Measurements from ENCODE around the gene OLFM4. TPM values are rescaled to one million over a fixed set of nuclear protein-coding genes. Genes with fewer than 3 reads are reported as not detected.

Gene OLFM4
- total and polyA plus RNA-seq, 2 of the 8 experiments (the other 6 are each of a cell fraction or from before 2014, with no cell fraction given): not detected

GRCh38 chr13:53032849-53033248 lies 4.2 kb downstream of the OLFM4 start:
- no peak overlapping the region for H3K23ac ChIP-seq (ENCODE audit: insufficient read length)
- no peak overlapping the region for H2AK5ac ChIP-seq (ENCODE audit: low read depth, low read length)
- H3K4me2 ChIP-seq (ENCODE audit: insufficient read depth in 1 of 2, low read depth in 2 of 2, low read length in 2 of 2): no peak overlapping the region
- no peaks in the 10 kb centered on the region for H3K79me1 ChIP-seq (ENCODE audit: low read depth, low read length)
- H3K14ac ChIP-seq (ENCODE audit: insufficient read length): no peak overlapping the region
- no peak overlapping the region for H2BK120ac ChIP-seq (replicated peaks; ENCODE audit: low read depth, low read length)
- DNase-seq (ENCODE audit: low read depth in 1 of 2, low spot score in 2 of 2): no peak
- H4K20me1 ChIP-seq (replicated peaks in 1 of 2; ENCODE audit: control insufficient read depth in 1 of 2, insufficient read depth in 2 of 2, low read length in 2 of 2): no peaks in the 10 kb centered on the region
- no peak overlapping the region for H2BK15ac ChIP-seq (ENCODE audit: low read length)
- H3K27ac ChIP-seq (ENCODE audit: low read depth, low read length): no peak overlapping the region
- no peak overlapping the region for H2AFZ ChIP-seq (ENCODE audit: low read length)
- H4K91ac ChIP-seq (replicated peaks; ENCODE audit: insufficient read length, low read length): no peak overlapping the region
- H3K36me3 ChIP-seq (ENCODE audit: control insufficient read depth in 2 of 4, insufficient read depth in 4 of 4, low read length in 3 of 4): no peaks in the 10 kb centered on the region
- no peak overlapping the region for H3K56ac ChIP-seq (replicated peaks; ENCODE audit: insufficient read length, low read depth, low read length)
- ChIA-PET CTCF (ENCODE audit: partially characterized antibody) (interaction anchor here (0.9 to 2.6 kb wide), 5 partner anchors 9 to 186 kb away, joined by 3 to 6 read pairs (median 4); no protein-coding TSS in a partner anchor), POLR2A (ENCODE audit: partially characterized antibody) (no interaction called here)
- H3K18ac ChIP-seq (ENCODE audit: extremely low read depth, low read length): no peak overlapping the region
- H4K8ac ChIP-seq (ENCODE audit: extremely low read depth, insufficient read depth, low read length): no peak overlapping the region
- H3K9me3 ChIP-seq (ENCODE audit: insufficient read depth in 2 of 2, low read depth in 1 of 2, low read length in 1 of 2): no peaks in the 10 kb centered on the region
- peaks cover 0 to 2% (median 0%) of the 10 kb centered on the region in 4 experiments; a peak in 1 of 7 replicates for H3K27me3 ChIP-seq (replicated peaks in 1 of 4; ENCODE audit: control insufficient read depth in 3 of 4, extremely low read depth in 1 of 4, insufficient read depth in 3 of 4, low read length in 3 of 4)
- H3K4ac ChIP-seq (replicated peaks; ENCODE audit: insufficient read length, low read depth, low read length): no peak overlapping the region
- no peak overlapping the region for H2BK5ac ChIP-seq (ENCODE audit: low read depth, low read length)
- H3K23me2 ChIP-seq (ENCODE audit: low read depth, low read length): no peaks in the 10 kb centered on the region; the same call in 1 of the 2 replicates
- H3K9ac ChIP-seq (replicated peaks in 1 of 4; ENCODE audit: extremely low read depth in 1 of 4, low read depth in 3 of 4, low read length in 3 of 4): no peak overlapping the region
- H3K79me2 ChIP-seq (ENCODE audit: control insufficient read depth in 1 of 2, insufficient read depth in 2 of 2, low read length in 2 of 2): no peaks in the 10 kb centered on the region
- FAIRE-seq: no peak
- no peak overlapping the region for H2BK12ac ChIP-seq (ENCODE audit: low read depth, low read length)
- no peak overlapping the region for H3K4me3 ChIP-seq (ENCODE audit: extremely low read depth in 1 of 4, insufficient read depth in 2 of 4, low read depth in 3 of 4, low read length in 4 of 4)
- no peak overlapping the region for H2BK20ac ChIP-seq (ENCODE audit: low read length)
- WGBS, 2 experiments (ENCODE audit: extremely low coverage in 1 of 2, insufficient coverage in 1 of 2, insufficient read length in 1 of 2, insufficient replicate concordance in 2 of 2, low coverage in 1 of 2, low lambda C conversion rate in 2 of 2, missing lambda C conversion rate in 1 of 2): 94% methylated on average over 1 of the region's 1 CpG; no CpG with 5 or more reads in 1 of the 2 experiments
- H3K4me1 ChIP-seq (replicated peaks in 1 of 4; ENCODE audit: control insufficient read depth in 3 of 4, insufficient read depth in 4 of 4, low read length in 3 of 4): peaks cover 0 to 4% (median 1%) of the 10 kb centered on the region in 4 experiments; a peak in 2 of 7 replicates
- no peak overlapping the region for H4K5ac ChIP-seq (ENCODE audit: insufficient read length, low read depth, low read length)
- TF ChIP-seq RBBP5 (IDR thresholded peaks at IDR 0.05; ENCODE audit: borderline replicate concordance, low read depth, low read length): no peak
- no peak for TF ChIP-seq CREB1 (IDR thresholded peaks at IDR 0.05)
- no peak for TF ChIP-seq POLR2A (IDR thresholded peaks at IDR 0.05; ENCODE audit: control extremely low read depth in 1 of 2, low read depth in 2 of 2, low read length in 2 of 2)
- no peak for TF ChIP-seq JUND (IDR thresholded peaks at IDR 0.05; ENCODE audit: low read length)
- no peak for TF ChIP-seq CEBPB (IDR thresholded peaks at IDR 0.05; ENCODE audit: low read depth, low read length)
- TF ChIP-seq EP300 (IDR thresholded peaks at IDR 0.05; ENCODE audit: borderline replicate concordance in 1 of 2, low read depth in 2 of 2, low read length in 2 of 2): no peak
- no peak for TF ChIP-seq SIX5 (IDR thresholded peaks at IDR 0.05; ENCODE audit: low read depth, low read length)
- no peak for TF ChIP-seq CHD1 (IDR thresholded peaks at IDR 0.05; ENCODE audit: low read depth, low read length)
- no peak for TF ChIP-seq GABPA (IDR thresholded peaks at IDR 0.05; ENCODE audit: borderline replicate concordance, insufficient read depth, low read length)
- TF ChIP-seq RAD21 (IDR thresholded peaks at IDR 0.05 in 1 of 2, conservative IDR thresholded peaks at IDR 0.05 in 1 of 2; ENCODE audit: low read depth in 2 of 2, low read length in 2 of 2): no peak
- no peak for TF ChIP-seq CHD2 (IDR thresholded peaks at IDR 0.05; ENCODE audit: low read length)
- no peak for TF ChIP-seq JUN (IDR thresholded peaks at IDR 0.05; ENCODE audit: low read depth, low read length)
- TF ChIP-seq SP4 (IDR thresholded peaks at IDR 0.05; ENCODE audit: low read length): no peak
- TF ChIP-seq FOSL1 (IDR thresholded peaks at IDR 0.05; ENCODE audit: insufficient read depth, low read depth, low read length): no peak
- no peak for TF ChIP-seq NRF1 (IDR thresholded peaks at IDR 0.05; ENCODE audit: low read depth, low read length)
- no peak for TF ChIP-seq EZH2 (IDR thresholded peaks at IDR 0.05; ENCODE audit: low read depth, low read length, severe bottlenecking)
